ENCODE measurements around the gene BOC.

The BOC gene

DNA sequence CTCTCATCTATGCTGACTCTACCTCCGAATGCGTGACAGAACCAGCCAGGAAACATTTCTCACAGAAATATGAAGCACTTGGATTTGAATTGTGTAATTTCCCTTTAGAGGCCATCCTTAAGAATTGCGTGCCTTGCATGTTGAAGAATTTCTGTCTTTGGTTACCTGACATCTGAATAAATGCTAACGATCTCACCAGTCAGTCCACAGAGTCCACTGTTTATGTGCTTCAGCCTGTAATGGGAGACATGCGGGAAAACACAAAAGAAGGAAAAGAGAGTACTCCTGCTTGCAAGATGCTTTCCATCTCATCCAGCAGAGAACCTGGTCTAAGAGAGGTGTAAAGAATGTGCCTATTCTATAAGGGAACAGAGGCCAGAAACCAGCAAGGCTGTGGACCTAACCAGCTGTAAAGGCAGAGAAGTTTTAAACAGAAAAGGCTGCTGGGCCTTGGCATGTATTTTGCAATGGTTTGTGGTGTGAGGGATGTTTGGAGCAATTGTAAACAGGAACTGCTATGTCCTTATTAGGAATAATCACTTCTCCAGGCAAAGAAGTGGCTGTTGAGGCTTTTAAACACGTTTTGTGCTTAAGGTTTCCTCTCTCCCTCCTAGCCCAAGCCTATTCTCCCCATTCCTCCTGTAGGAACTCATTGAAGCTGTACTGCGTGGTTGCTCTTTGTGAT, 36.4 kb upstream of the BOC start:
- no peaks in the 10 kb centered on the region for H3K27me3 ChIP-seq (ENCODE audit: insufficient read depth, poor library complexity, severe bottlenecking)
- peak; percentile 10 to 57 for DNase-seq (ENCODE audit: low read depth in 1 of 2, low spot score in 1 of 2)
- H3K4me3 ChIP-seq (replicated peaks; ENCODE audit: insufficient read depth, low read length): no peak overlapping the region
- H3K27ac ChIP-seq (replicated peaks): no peak overlapping the region
- TF ChIP-seq SPI1 (IDR thresholded peaks at IDR 0.05; ENCODE audit: borderline replicate concordance, low read depth) (peak; percentile 45; the same call in 1 of the 2 replicates), GABPA (IDR thresholded peaks at IDR 0.05; ENCODE audit: low read depth) (no peak), POLR2AphosphoS5 (IDR thresholded peaks at IDR 0.05; ENCODE audit: low read depth) (no peak), CTCF (IDR thresholded peaks at IDR 0.05; ENCODE audit: insufficient read depth, low read length) (no peak)
- TF ChIP-seq, protein P1, sequence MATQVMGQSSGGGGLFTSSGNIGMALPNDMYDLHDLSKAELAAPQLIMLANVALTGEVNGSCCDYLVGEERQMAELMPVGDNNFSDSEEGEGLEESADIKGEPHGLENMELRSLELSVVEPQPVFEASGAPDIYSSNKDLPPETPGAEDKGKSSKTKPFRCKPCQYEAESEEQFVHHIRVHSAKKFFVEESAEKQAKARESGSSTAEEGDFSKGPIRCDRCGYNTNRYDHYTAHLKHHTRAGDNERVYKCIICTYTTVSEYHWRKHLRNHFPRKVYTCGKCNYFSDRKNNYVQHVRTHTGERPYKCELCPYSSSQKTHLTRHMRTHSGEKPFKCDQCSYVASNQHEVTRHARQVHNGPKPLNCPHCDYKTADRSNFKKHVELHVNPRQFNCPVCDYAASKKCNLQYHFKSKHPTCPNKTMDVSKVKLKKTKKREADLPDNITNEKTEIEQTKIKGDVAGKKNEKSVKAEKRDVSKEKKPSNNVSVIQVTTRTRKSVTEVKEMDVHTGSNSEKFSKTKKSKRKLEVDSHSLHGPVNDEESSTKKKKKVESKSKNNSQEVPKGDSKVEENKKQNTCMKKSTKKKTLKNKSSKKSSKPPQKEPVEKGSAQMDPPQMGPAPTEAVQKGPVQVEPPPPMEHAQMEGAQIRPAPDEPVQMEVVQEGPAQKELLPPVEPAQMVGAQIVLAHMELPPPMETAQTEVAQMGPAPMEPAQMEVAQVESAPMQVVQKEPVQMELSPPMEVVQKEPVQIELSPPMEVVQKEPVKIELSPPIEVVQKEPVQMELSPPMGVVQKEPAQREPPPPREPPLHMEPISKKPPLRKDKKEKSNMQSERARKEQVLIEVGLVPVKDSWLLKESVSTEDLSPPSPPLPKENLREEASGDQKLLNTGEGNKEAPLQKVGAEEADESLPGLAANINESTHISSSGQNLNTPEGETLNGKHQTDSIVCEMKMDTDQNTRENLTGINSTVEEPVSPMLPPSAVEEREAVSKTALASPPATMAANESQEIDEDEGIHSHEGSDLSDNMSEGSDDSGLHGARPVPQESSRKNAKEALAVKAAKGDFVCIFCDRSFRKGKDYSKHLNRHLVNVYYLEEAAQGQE (IDR thresholded peaks at IDR 0.05; ENCODE audit: insufficient replicate concordance, low read depth): no peak

DNA sequence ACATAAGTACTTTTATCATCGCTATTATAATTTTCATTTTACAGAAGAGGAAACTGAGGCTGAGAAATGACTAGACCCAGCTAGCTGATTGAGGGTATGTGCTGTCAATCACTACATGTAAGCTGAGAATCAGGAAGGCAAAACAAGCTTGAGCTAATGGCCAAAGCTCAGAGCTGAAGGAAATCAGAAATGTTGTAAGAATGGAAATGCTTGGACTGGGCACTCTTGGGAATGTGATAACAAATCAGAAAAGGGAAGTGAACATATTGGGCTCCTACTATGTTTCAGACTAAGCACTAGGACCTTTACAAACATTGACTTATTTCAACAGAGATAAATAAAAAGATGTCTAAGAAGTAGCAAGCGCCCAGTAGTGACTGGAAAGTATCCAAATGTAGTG, 33.8 kb upstream of the BOC start:
- no peak for DNase-seq (ENCODE audit: low read depth in 1 of 2, low spot score in 1 of 2)
- TF ChIP-seq GABPA (IDR thresholded peaks at IDR 0.05; ENCODE audit: low read depth) (no peak), SPI1 (IDR thresholded peaks at IDR 0.05; ENCODE audit: borderline replicate concordance, low read depth) (no peak; the same call in 1 of the 2 replicates), POLR2AphosphoS5 (IDR thresholded peaks at IDR 0.05; ENCODE audit: low read depth) (no peak), CTCF (IDR thresholded peaks at IDR 0.05; ENCODE audit: insufficient read depth, low read length) (no peak)
- TF ChIP-seq, protein P1 (IDR thresholded peaks at IDR 0.05; ENCODE audit: insufficient replicate concordance, low read depth): no peak
- Histone ChIP-seq H3K4me3 (replicated peaks; ENCODE audit: insufficient read depth, low read length) (no peak overlapping the region), H3K27ac (replicated peaks) (no peak overlapping the region), H3K27me3 (ENCODE audit: insufficient read depth, poor library complexity, severe bottlenecking) (no peaks in the 10 kb centered on the region)

DNA sequence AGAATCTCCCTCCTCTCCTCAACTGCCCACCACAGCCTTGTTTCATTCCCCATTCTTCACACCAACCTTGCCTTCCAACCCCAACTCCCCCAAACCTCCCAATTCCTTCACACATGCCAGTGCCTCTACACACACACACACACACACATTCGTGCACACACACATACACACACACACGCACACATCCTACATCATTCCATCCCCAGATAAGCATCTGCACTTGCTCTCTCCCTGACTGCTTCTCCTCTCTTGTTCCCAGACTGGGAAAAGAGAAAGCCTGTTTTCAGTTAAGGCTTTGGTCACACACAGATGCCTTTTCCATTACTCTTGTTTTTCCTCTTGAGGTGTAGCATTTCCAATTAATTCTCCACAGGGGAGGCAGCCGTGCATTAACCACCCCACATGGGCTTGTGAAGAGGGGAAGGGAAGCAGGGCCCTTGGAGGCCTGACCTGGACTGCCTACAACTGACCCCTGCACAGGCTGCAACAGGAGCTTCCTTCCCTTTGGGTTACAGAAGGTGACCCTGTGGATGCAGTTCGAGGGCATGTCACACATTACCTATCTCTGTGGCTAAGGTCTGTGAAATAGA, 32.0 kb upstream of the BOC start:
- TF ChIP-seq CTCF (IDR thresholded peaks at IDR 0.05; ENCODE audit: insufficient read depth, low read length) (no peak), SPI1 (IDR thresholded peaks at IDR 0.05; ENCODE audit: borderline replicate concordance, low read depth) (no peak)
- Histone ChIP-seq H3K27ac (replicated peaks) (no peak overlapping the region), H3K27me3 (ENCODE audit: insufficient read depth, poor library complexity, severe bottlenecking) (no peaks in the 10 kb centered on the region), H3K4me3 (replicated peaks; ENCODE audit: insufficient read depth, low read length) (no peak overlapping the region)
- no peak for DNase-seq (ENCODE audit: low read depth in 1 of 2, low spot score in 1 of 2)

Measured in HL-60 (cell line).